Measurements from ENCODE around the gene STUB1.
"Not testable (repeated sequence)": the region's sequence is repeated elsewhere in the genome, so short reads cannot be mapped to it uniquely, and the experiment has no call there.

STUB1 gene

GRCh38 chr16:711548-712320, 31.5 kb downstream of the STUB1 start:
- H3K79me2 ChIP-seq (ENCODE audit: insufficient read depth, low read depth) = no peaks in the 10 kb centered on the region
- H4K20me1 ChIP-seq (ENCODE audit: insufficient read depth) = no peaks in the 10 kb centered on the region
- no peak overlapping the region for H2AFZ ChIP-seq (ENCODE audit: low read depth)
- no peak overlapping the region for H3K27ac ChIP-seq
- TF ChIP-seq, protein P1, sequence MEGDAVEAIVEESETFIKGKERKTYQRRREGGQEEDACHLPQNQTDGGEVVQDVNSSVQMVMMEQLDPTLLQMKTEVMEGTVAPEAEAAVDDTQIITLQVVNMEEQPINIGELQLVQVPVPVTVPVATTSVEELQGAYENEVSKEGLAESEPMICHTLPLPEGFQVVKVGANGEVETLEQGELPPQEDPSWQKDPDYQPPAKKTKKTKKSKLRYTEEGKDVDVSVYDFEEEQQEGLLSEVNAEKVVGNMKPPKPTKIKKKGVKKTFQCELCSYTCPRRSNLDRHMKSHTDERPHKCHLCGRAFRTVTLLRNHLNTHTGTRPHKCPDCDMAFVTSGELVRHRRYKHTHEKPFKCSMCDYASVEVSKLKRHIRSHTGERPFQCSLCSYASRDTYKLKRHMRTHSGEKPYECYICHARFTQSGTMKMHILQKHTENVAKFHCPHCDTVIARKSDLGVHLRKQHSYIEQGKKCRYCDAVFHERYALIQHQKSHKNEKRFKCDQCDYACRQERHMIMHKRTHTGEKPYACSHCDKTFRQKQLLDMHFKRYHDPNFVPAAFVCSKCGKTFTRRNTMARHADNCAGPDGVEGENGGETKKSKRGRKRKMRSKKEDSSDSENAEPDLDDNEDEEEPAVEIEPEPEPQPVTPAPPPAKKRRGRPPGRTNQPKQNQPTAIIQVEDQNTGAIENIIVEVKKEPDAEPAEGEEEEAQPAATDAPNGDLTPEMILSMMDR (conservative IDR thresholded peaks at IDR 0.05; ENCODE audit: low read depth, low read length) = peak; percentile 86
- peaks cover 27% of the 10 kb centered on the region for H3K4me1 ChIP-seq (ENCODE audit: low read depth, poor library complexity, severe bottlenecking)
- no peak overlapping the region for H3K9ac ChIP-seq
- H3K4me3 ChIP-seq (IDR thresholded peaks at IDR 0.05; ENCODE audit: insufficient read depth, low read depth, low read length) = no peak overlapping the region
- H3K4me2 ChIP-seq = peak overlapping the region; percentile 38; the same call in 1 of the 2 replicates
- H3K36me3 ChIP-seq (ENCODE audit: insufficient read depth) = no peaks in the 10 kb centered on the region
- H3K27me3 ChIP-seq (ENCODE audit: insufficient read depth, low read depth) = peaks cover 88% of the 10 kb centered on the region

GRCh38 chr16:712740-713250, 32.6 kb downstream of the STUB1 start:
- Histone ChIP-seq H3K27me3 (ENCODE audit: insufficient read depth, low read depth) (peaks cover 80% of the 10 kb centered on the region), H3K4me1 (ENCODE audit: low read depth, poor library complexity, severe bottlenecking) (peaks cover 27% of the 10 kb centered on the region)
- H3K27ac ChIP-seq; H2AFZ ChIP-seq (ENCODE audit: low read depth); H3K9ac ChIP-seq; H3K36me3 ChIP-seq (ENCODE audit: insufficient read depth); H3K79me2 ChIP-seq (ENCODE audit: insufficient read depth, low read depth); H4K20me1 ChIP-seq (ENCODE audit: insufficient read depth); H3K4me3 ChIP-seq (IDR thresholded peaks at IDR 0.05; ENCODE audit: insufficient read depth, low read depth, low read length); H3K4me2 ChIP-seq: not testable (repeated sequence)
- TF ChIP-seq, protein P1 (conservative IDR thresholded peaks at IDR 0.05; ENCODE audit: low read depth, low read length) = peak; percentile 36; the same call in 1 of the 2 replicates

- H2AFZ ChIP-seq (ENCODE audit: low read depth) = no peak overlapping the region
Observed at GRCh38 chr16:714079-714478, 33.9 kb downstream of the STUB1 start.

GRCh38 chr16:714558-715476, 34.6 kb downstream of the STUB1 start, which contains the start of gene METRN:
TSS of gene METRN (plus strand) at chr16:715118. CDS start at chr16:715290, 172 bp downstream.
- H3K79me2 ChIP-seq (ENCODE audit: insufficient read depth, low read depth) = no peaks in the 10 kb centered on the region
- no peak within 1 kb of the TSS for H3K27ac ChIP-seq
- H3K4me2 ChIP-seq = no peak within 1 kb of the TSS; the same call in 1 of the 2 replicates
- no peaks in the 10 kb centered on the region for H4K20me1 ChIP-seq (ENCODE audit: insufficient read depth)
- peaks cover 60% of the 10 kb centered on the region for H3K27me3 ChIP-seq (ENCODE audit: insufficient read depth, low read depth)
- peaks cover 34% of the 10 kb centered on the region for H3K4me1 ChIP-seq (ENCODE audit: low read depth, poor library complexity, severe bottlenecking)
- no peaks in the 10 kb centered on the region for H3K36me3 ChIP-seq (ENCODE audit: insufficient read depth)
- no peak within 1 kb of the TSS for H2AFZ ChIP-seq (ENCODE audit: low read depth)
- TF ChIP-seq, protein P1 (conservative IDR thresholded peaks at IDR 0.05; ENCODE audit: low read depth, low read length) = no peak
- no peak within 1 kb of the TSS for H3K9ac ChIP-seq
- H3K4me3 ChIP-seq (IDR thresholded peaks at IDR 0.05; ENCODE audit: insufficient read depth, low read depth, low read length) = no peak within 1 kb of the TSS

More at GRCh38 chr16:714079-714478, 33.9 kb downstream of the STUB1 start:
- no peaks in the 10 kb centered on the region for H3K79me2 ChIP-seq (ENCODE audit: insufficient read depth, low read depth)
- H3K4me1 ChIP-seq (ENCODE audit: low read depth, poor library complexity, severe bottlenecking) = peaks cover 29% of the 10 kb centered on the region
- H3K4me2 ChIP-seq = no peak overlapping the region; the same call in 1 of the 2 replicates
- no peaks in the 10 kb centered on the region for H4K20me1 ChIP-seq (ENCODE audit: insufficient read depth)
- H3K36me3 ChIP-seq (ENCODE audit: insufficient read depth) = no peaks in the 10 kb centered on the region
- no peak overlapping the region for H3K9ac ChIP-seq
- H3K27me3 ChIP-seq (ENCODE audit: insufficient read depth, low read depth) = peaks cover 67% of the 10 kb centered on the region
- no peak overlapping the region for H3K27ac ChIP-seq
- TF ChIP-seq, protein P1 (conservative IDR thresholded peaks at IDR 0.05; ENCODE audit: low read depth, low read length) = no peak
- no peak overlapping the region for H3K4me3 ChIP-seq (IDR thresholded peaks at IDR 0.05; ENCODE audit: insufficient read depth, low read depth, low read length)
